Parathyroid adenoma (tissue), 2 donors: ENCODE data around the gene FAM163B.

Experiments
- H2AFZ ChIP-seq: fragments of 300-600 bp; sonication (generic); one replicate; pipeline ENCODE4 v1.7.0; 2017; ENCODE audit warnings: antibody characterized with exemption, mild to moderate bottlenecking
- H3K27ac ChIP-seq: fragments of 300-600 bp; sonication (generic); one replicate; pipeline ENCODE4 v1.7.0; 2017
- H3K27me3 ChIP-seq: fragments of 300-600 bp; sonication (generic); one replicate; pipeline ENCODE4 v1.7.0; 2017; ENCODE audit warnings: low read length; ENCODE audit not compliant: control insufficient read depth, insufficient read depth
- H3K36me3 ChIP-seq: fragments of 300-600 bp; sonication (generic); one replicate; pipeline ENCODE4 v1.7.0; 2017; ENCODE audit warnings: low read length; ENCODE audit not compliant: control insufficient read depth, insufficient read depth
- H3K4me1 ChIP-seq: fragments of 300-600 bp; sonication (generic); one replicate; pipeline ENCODE4 v1.7.0; 2017; ENCODE audit warnings: control low read depth
- H3K4me2 ChIP-seq: fragments of 300-600 bp; sonication (generic); one replicate; pipeline ENCODE4 v1.7.0; 2017; ENCODE audit warnings: low read length
- H3K4me3 ChIP-seq: fragments of 300-600 bp; sonication (generic); one replicate; pipeline ENCODE4 v1.7.0; 2017; ENCODE audit warnings: low read depth, low read length
- H3K79me2 ChIP-seq: fragments of 300-600 bp; sonication (generic); one replicate; pipeline ENCODE4 v1.7.0; 2017; ENCODE audit warnings: control low read depth
- H3K9ac ChIP-seq: fragments of 300-600 bp; sonication (generic); one replicate; pipeline ENCODE4 v1.7.0; 2017; ENCODE audit warnings: mild to moderate bottlenecking
- H3K9me3 ChIP-seq: fragments of 300-600 bp; sonication (generic); one replicate; pipeline ENCODE4 v1.7.0; 2017; ENCODE audit warnings: low read length; ENCODE audit not compliant: control insufficient read depth
- CTCF ChIP-seq: fragments of 300-600 bp; sonication (generic); IDR thresholded peaks from one replicate; pipeline ENCODE4 v1.7.0; 2017; ENCODE audit warnings: antibody characterized with exemption, mild to moderate bottlenecking
- donor health status: primary hyperparathyroidism.

FAM163B gene

GRCh38 chr9:133615606-133616188, 6.5 kb upstream of the FAM163B start:
- Histone ChIP-seq H3K4me1 (no peaks in the 10 kb centered on the region), H3K4me3 (no peak overlapping the region), H3K27ac (no peak overlapping the region), H2AFZ (no peak overlapping the region), H3K27me3 (no peaks in the 10 kb centered on the region), H3K4me2 (no peak overlapping the region), H3K9me3 (no peaks in the 10 kb centered on the region), H3K79me2 (no peaks in the 10 kb centered on the region), H3K9ac (no peak overlapping the region), H3K36me3 (no peaks in the 10 kb centered on the region)
- TF ChIP-seq CTCF = no peak

- TF ChIP-seq CTCF = no peak
- Histone ChIP-seq H3K9me3 (no peaks in the 10 kb centered on the region), H3K4me3 (no peak overlapping the region), H3K4me1 (no peaks in the 10 kb centered on the region), H2AFZ (no peak overlapping the region), H3K79me2 (no peaks in the 10 kb centered on the region), H3K27ac (no peak overlapping the region), H3K9ac (no peak overlapping the region), H3K36me3 (no peaks in the 10 kb centered on the region), H3K27me3 (no peaks in the 10 kb centered on the region), H3K4me2 (no peak overlapping the region)
Measured at GRCh38 chr9:133615186-133615585, 6.0 kb upstream of the FAM163B start.

GRCh38 chr9:133614678-133615077, 5.5 kb upstream of the FAM163B start:
- no peaks in the 10 kb centered on the region for H3K79me2 ChIP-seq
- H3K9ac ChIP-seq = no peak overlapping the region
- H3K4me1 ChIP-seq = no peaks in the 10 kb centered on the region
- no peaks in the 10 kb centered on the region for H3K36me3 ChIP-seq
- H3K27ac ChIP-seq = no peak overlapping the region
- H3K9me3 ChIP-seq = no peaks in the 10 kb centered on the region
- no peak overlapping the region for H3K4me2 ChIP-seq
- no peaks in the 10 kb centered on the region for H3K27me3 ChIP-seq
- no peak overlapping the region for H3K4me3 ChIP-seq
- H2AFZ ChIP-seq = no peak overlapping the region
- TF ChIP-seq CTCF = no peak

GRCh38 chr9:133614056-133614455, 4.9 kb upstream of the FAM163B start:
- H2AFZ ChIP-seq = no peak overlapping the region
- H3K27me3 ChIP-seq = no peaks in the 10 kb centered on the region
- H3K4me1 ChIP-seq = no peaks in the 10 kb centered on the region
- no peak overlapping the region for H3K4me3 ChIP-seq
- H3K4me2 ChIP-seq = no peak overlapping the region
- no peaks in the 10 kb centered on the region for H3K9me3 ChIP-seq
- no peak for TF ChIP-seq CTCF
- no peak overlapping the region for H3K27ac ChIP-seq
- no peaks in the 10 kb centered on the region for H3K79me2 ChIP-seq
- H3K36me3 ChIP-seq = no peaks in the 10 kb centered on the region
- H3K9ac ChIP-seq = no peak overlapping the region

GRCh38 chr9:133613432-133613831, 4.2 kb upstream of the FAM163B start:
- no peak overlapping the region for H3K4me2 ChIP-seq
- H2AFZ ChIP-seq = no peak overlapping the region
- H3K9me3 ChIP-seq = no peaks in the 10 kb centered on the region
- H3K9ac ChIP-seq = no peak overlapping the region
- TF ChIP-seq CTCF = no peak
- no peaks in the 10 kb centered on the region for H3K36me3 ChIP-seq
- no peak overlapping the region for H3K4me3 ChIP-seq
- H3K79me2 ChIP-seq = no peaks in the 10 kb centered on the region
- H3K27ac ChIP-seq = no peak overlapping the region
- no peaks in the 10 kb centered on the region for H3K4me1 ChIP-seq
- H3K27me3 ChIP-seq = no peaks in the 10 kb centered on the region
